ENCODE measurements around the gene APC.

APC gene

GRCh38 chr5:112703866-112704820 lies 33.5 kb upstream of the APC start:
- Histone ChIP-seq H3K4me1 (peaks cover 3% of the 10 kb centered on the region), H3K9me3 (no peaks in the 10 kb centered on the region), H3K36me3 (no peaks in the 10 kb centered on the region), H3K4me3 (ENCODE audit: low read depth, low read length) (no peak overlapping the region), H3K27me3 (no peaks in the 10 kb centered on the region)
- no peak for TF ChIP-seq CTCF (IDR thresholded peaks at IDR 0.05; ENCODE audit: low read depth, low read length)
- DNase-seq, result no peak

GRCh38 chr5:112706446-112707016 lies 31.2 kb upstream of the APC start:
- H3K9me3 ChIP-seq, result no peaks in the 10 kb centered on the region
- H3K27me3 ChIP-seq, result no peaks in the 10 kb centered on the region
- H3K4me1 ChIP-seq, result peaks cover 3% of the 10 kb centered on the region
- TF ChIP-seq CTCF (IDR thresholded peaks at IDR 0.05; ENCODE audit: low read depth, low read length), result no peak
- no peak overlapping the region; the same call in 1 of the 2 replicates for H3K4me3 ChIP-seq (ENCODE audit: low read depth, low read length)
- no peak for DNase-seq
- no peaks in the 10 kb centered on the region for H3K36me3 ChIP-seq

- TF ChIP-seq CTCF (IDR thresholded peaks at IDR 0.05; ENCODE audit: low read depth, low read length), result no peak
- Histone ChIP-seq H3K27me3 (no peaks in the 10 kb centered on the region), H3K36me3 (no peaks in the 10 kb centered on the region), H3K4me1 (peaks cover 3% of the 10 kb centered on the region), H3K4me3 (ENCODE audit: low read depth, low read length) (peak overlapping the region; percentile 93), H3K9me3 (no peaks in the 10 kb centered on the region)
- peak; percentile 99 for DNase-seq
Measured at GRCh38 chr5:112707187-112708102, 30.2 kb upstream of the APC start.

GRCh38 chr5:112708103-112708622 lies 29.5 kb upstream of the APC start:
- Histone ChIP-seq H3K9me3 (no peaks in the 10 kb centered on the region), H3K4me1 (peaks cover 3% of the 10 kb centered on the region), H3K36me3 (no peaks in the 10 kb centered on the region), H3K4me3 (ENCODE audit: low read depth, low read length) (peak overlapping the region; percentile 93), H3K27me3 (no peaks in the 10 kb centered on the region)
- DNase-seq, result no peak
- no peak for TF ChIP-seq CTCF (IDR thresholded peaks at IDR 0.05; ENCODE audit: low read depth, low read length)

- Histone ChIP-seq H3K36me3 (no peaks in the 10 kb centered on the region), H3K27me3 (no peaks in the 10 kb centered on the region), H3K4me1 (peaks cover 3% of the 10 kb centered on the region), H3K9me3 (no peaks in the 10 kb centered on the region), H3K4me3 (ENCODE audit: low read depth, low read length) (no peak overlapping the region)
- TF ChIP-seq CTCF (IDR thresholded peaks at IDR 0.05; ENCODE audit: low read depth, low read length), result no peak
- DNase-seq, result no peak
Measured at GRCh38 chr5:112709416-112709815, 28.3 kb upstream of the APC start.
